ENCODE data around the gene TMEFF2. TPM values are rescaled to one million over a fixed set of nuclear protein-coding genes. Genes with fewer than 3 reads are reported as not detected.

The TMEFF2 gene
- total RNA-seq, 1 donor from 2014 or later, result not detected

DNA sequence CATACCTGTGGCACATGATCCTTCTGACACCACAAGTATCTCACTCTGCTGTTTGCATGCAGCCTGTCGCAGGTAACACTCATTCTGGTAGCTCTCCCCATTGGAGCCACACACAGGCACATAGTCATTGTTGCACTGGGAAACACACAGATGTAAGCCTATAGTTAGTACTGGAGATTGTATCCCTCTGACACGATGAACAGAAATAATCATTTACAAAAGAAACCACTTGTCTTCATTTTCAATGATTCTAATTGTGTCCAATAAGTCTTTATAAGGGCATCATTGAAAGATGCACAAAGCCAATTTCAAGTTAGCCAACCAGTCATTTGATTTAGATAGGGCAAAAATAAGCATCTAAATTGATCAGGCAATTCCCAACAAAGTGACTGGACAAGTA is 10.4 kb downstream of the TMEFF2 start:
- no peak for DNase-seq (ENCODE audit: low spot score in 2 of 2)
- Histone ChIP-seq H3K27ac (no peak overlapping the region), H3K4me3 (no peak overlapping the region), H3K27me3 (no peaks in the 10 kb centered on the region), H3K36me3 (no peaks in the 10 kb centered on the region), H3K9me3 (no peaks in the 10 kb centered on the region), H3K4me1 (no peaks in the 10 kb centered on the region)
- no peak for TF ChIP-seq CTCF (IDR thresholded peaks at IDR 0.05)
- intact Hi-C loops (cut with DNase I), result no loop called here

DNA sequence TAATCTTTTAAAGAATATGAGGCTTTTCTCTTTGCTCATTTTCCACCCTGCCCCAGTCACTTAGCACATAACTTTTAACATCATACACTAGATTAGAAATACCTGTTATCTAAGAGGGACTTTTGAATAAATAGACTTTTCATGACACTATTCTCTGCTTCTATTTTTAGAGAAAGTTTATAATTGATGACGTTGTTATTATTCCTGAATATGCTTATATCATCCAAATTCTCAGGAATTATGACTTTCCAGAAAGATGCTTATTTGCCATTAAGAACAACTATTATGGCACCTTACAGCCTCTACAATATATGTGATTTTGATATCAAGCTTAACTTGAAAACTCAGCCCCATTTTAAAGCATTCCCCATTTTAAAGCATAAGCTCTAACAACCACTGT is 11.4 kb downstream of the TMEFF2 start:
- intact Hi-C loops (cut with DNase I), result no loop called here
- Histone ChIP-seq H3K4me1 (no peaks in the 10 kb centered on the region), H3K27me3 (no peaks in the 10 kb centered on the region), H3K36me3 (no peaks in the 10 kb centered on the region), H3K4me3 (no peak overlapping the region), H3K9me3 (no peaks in the 10 kb centered on the region), H3K27ac (no peak overlapping the region)
- DNase-seq (ENCODE audit: low spot score in 2 of 2), result no peak
- no peak for TF ChIP-seq CTCF (IDR thresholded peaks at IDR 0.05)

DNA sequence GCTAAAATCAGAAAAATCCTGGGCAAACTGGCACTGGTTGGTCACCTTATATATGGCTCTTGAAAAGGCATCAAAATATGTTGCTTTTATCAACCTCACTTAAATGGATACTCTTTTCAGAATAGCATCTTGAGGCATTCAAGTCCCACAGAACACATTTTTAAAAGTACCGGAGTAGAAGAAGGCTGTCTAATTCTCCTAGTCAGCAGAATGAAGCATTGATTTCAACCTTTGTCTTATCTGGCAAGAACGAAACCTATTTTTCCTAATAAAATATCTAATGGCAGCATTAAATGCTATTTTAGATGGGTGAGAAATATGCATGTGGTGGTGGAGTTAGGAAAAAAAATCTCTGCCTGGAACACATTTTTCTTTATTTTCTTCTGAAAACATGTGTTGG is 27.8 kb downstream of the TMEFF2 start:
- intact Hi-C loops (cut with DNase I), result no loop called here
- Histone ChIP-seq H3K4me1 (no peaks in the 10 kb centered on the region), H3K36me3 (no peaks in the 10 kb centered on the region), H3K9me3 (no peaks in the 10 kb centered on the region), H3K4me3 (no peak overlapping the region), H3K27me3 (peaks cover 4% of the 10 kb centered on the region), H3K27ac (no peak overlapping the region)
- no peak for TF ChIP-seq CTCF (IDR thresholded peaks at IDR 0.05)
- no peak for DNase-seq (ENCODE audit: low spot score in 2 of 2)

DNA sequence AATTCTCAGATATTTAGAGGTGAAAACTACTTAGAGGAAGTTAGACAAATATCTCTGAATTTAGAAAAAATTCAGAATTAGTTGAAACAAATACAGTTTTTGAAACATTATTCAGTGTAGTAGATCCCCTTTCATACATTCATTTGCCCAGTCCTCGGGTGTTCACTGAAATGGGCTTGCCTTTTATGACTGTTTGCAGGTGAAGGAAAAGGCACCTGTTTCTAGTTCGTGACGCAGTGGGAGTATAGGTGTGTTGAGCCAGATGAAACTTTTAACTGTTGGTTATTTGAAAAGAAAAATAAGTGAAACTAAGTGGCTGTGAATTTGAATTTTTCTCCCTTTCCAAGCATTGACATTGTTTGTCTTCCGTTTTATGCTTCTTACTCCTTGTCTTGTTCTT is 28.9 kb downstream of the TMEFF2 start:
- Histone ChIP-seq H3K36me3 (no peaks in the 10 kb centered on the region), H3K27me3 (peaks cover 4% of the 10 kb centered on the region), H3K27ac (no peak overlapping the region), H3K9me3 (no peaks in the 10 kb centered on the region), H3K4me3 (no peak overlapping the region), H3K4me1 (no peaks in the 10 kb centered on the region)
- intact Hi-C loops (cut with DNase I), result no loop called here
- TF ChIP-seq CTCF (IDR thresholded peaks at IDR 0.05), result no peak
- no peak for DNase-seq (ENCODE audit: low spot score in 2 of 2)

DNA sequence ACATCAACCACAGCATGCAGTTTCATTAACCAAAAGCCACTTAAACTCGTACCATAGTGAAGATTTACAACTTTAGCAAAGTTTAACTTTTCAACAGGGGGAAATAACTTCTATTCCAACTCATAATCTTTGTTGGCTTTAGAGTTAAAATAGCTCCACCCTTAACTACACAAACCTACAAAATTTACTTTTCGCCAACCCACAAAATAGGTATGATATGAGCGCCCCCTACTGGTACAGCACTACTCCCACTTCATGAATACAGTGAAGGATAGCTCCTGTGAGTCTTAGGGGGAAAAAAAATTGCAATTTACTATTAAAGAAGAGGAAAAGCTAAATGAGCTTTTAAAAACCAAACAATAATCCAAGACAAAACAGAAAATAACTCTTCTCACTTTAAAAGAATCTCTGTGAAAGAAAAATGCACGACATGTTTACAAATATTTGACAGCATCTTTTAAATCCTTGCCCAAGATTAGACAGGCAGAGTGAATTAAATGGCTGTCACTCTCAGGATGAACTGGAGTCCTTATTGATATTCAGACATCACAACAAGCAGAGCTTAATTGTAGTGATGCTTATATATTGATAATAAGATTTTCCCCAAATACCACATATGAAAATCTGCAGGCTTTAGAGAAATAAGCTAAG is 32.2 kb downstream of the TMEFF2 start:
- Histone ChIP-seq H3K36me3 (no peaks in the 10 kb centered on the region), H3K4me3 (no peak overlapping the region), H3K9me3 (no peaks in the 10 kb centered on the region), H3K27me3 (no peaks in the 10 kb centered on the region), H3K4me1 (no peaks in the 10 kb centered on the region), H3K27ac (no peak overlapping the region)
- DNase-seq (ENCODE audit: low spot score in 2 of 2), result peak in 1 of 2 donors; percentile 78
- TF ChIP-seq CTCF (IDR thresholded peaks at IDR 0.05), result peak; percentile 74 to 92 (median 87)
- intact Hi-C loops (cut with DNase I), result loop anchor here (1.0 kb wide), 2 partner anchors 350 to 607 kb away; no protein-coding TSS in a partner anchor
